GM23338 (cell line): ENCODE data around the gene SFTA2. TPM values are rescaled to one million over a fixed set of nuclear protein-coding genes. Genes with fewer than 3 reads are reported as not detected.
"Not testable (repeated sequence)": the region's sequence is repeated elsewhere in the genome, so short reads cannot be mapped to it uniquely, and the experiment has no call there.

Experiments
- ATAC-seq: fragments of 200-7000 bp; cut with Tn5 transposase; 3 replicates; pipeline ENCODE4 v1.9.1; 2020
- DNase-seq: peaks from one replicate; pipeline ENCODE4 v3.0.0-alpha.2; 2015; ENCODE audit warnings: low spot score
- H2AFZ ChIP-seq: fragments of 200-600 bp; sonication (generic); 2 replicates; pipeline ENCODE4 v1.8.0; 2016; ENCODE audit warnings: antibody characterized with exemption, mild to moderate bottlenecking, moderate library complexity
- H3F3A ChIP-seq: fragments of 200-600 bp; sonication (generic); replicated peaks from 2 replicates; pipeline ENCODE4 v1.8.0; 2017; ENCODE audit warnings: antibody characterized with exemption, mixed run types, low read depth
- H3K27ac ChIP-seq: fragments of 200-600 bp; sonication (generic); 2 replicates; pipeline ENCODE4 v1.6.1; 2016; ENCODE audit warnings: low read depth
- H3K27me3 ChIP-seq: fragments of 200-600 bp; sonication (generic); 2 replicates; pipeline ENCODE4 v1.8.0; 2016; ENCODE audit warnings: mild to moderate bottlenecking, mixed run types, moderate library complexity; ENCODE audit not compliant: insufficient read depth
- H3K36me3 ChIP-seq: fragments of 200-600 bp; sonication (generic); 2 replicates; pipeline ENCODE4 v1.8.0; 2016; ENCODE audit warnings: mild to moderate bottlenecking; ENCODE audit not compliant: insufficient read depth
- H3K4me1 ChIP-seq: fragments of 200-600 bp; sonication (generic); 2 replicates; pipeline ENCODE4 v1.8.0; 2016; ENCODE audit warnings: mild to moderate bottlenecking, moderate library complexity; ENCODE audit not compliant: insufficient read depth
- H3K4me2 ChIP-seq: fragments of 200-600 bp; sonication (generic); 2 replicates; pipeline ENCODE4 v1.7.1; 2017; ENCODE audit warnings: mixed run types
- H3K4me3 ChIP-seq: fragments of 200-600 bp; sonication (generic); 2 replicates; pipeline ENCODE4 v1.6.1; 2016; ENCODE audit warnings: mixed run types
- H3K79me2 ChIP-seq: fragments of 200-600 bp; sonication (generic); replicated peaks from 2 replicates; pipeline ENCODE4 v1.8.0; 2017; ENCODE audit warnings: mild to moderate bottlenecking; ENCODE audit not compliant: insufficient read depth
- H3K9me2 ChIP-seq: fragments of 200-600 bp; sonication (generic); 2 replicates; pipeline ENCODE4 v1.8.0; 2017; ENCODE audit not compliant: insufficient read depth
- H4K20me1 ChIP-seq: fragments of 200-600 bp; sonication (generic); replicated peaks from 2 replicates; pipeline ENCODE4 v1.8.0; 2017; ENCODE audit warnings: mild to moderate bottlenecking; ENCODE audit not compliant: insufficient read depth
- H3K27ac Mint-ChIP-seq: 2 replicates; pipeline ENCODE4 v1.8.0; 2020; ENCODE audit warnings: inconsistent platforms, mild to moderate bottlenecking, moderate library complexity, mixed read lengths
- H3K27me3 Mint-ChIP-seq: 3 replicates; pipeline ENCODE4 v1.8.0; 2022; ENCODE audit warnings: low read depth, mild to moderate bottlenecking, moderate library complexity, mixed read lengths, inconsistent platforms; ENCODE audit not compliant: insufficient read depth, poor library complexity
- H3K36me3 Mint-ChIP-seq: 3 replicates; pipeline ENCODE4 v1.8.0; 2021; ENCODE audit warnings: low read depth, mild to moderate bottlenecking, inconsistent platforms, moderate library complexity, mixed read lengths
- H3K4me1 Mint-ChIP-seq: 3 replicates; pipeline ENCODE4 v1.8.0; 2020; ENCODE audit warnings: mild to moderate bottlenecking, inconsistent platforms, mixed read lengths
- H3K4me3 Mint-ChIP-seq: 3 replicates; pipeline ENCODE4 v1.8.0; 2021; ENCODE audit warnings: moderate library complexity, mild to moderate bottlenecking, inconsistent platforms, mixed read lengths
- H3K9me3 Mint-ChIP-seq: 3 replicates; pipeline ENCODE4 v1.8.0; 2020; ENCODE audit warnings: moderate library complexity, mild to moderate bottlenecking, inconsistent platforms, mixed read lengths
- EZH2 ChIP-seq: fragments of 200-600 bp; sonication (generic); IDR thresholded peaks from one replicate; pipeline ENCODE4 v1.8.0; 2017; ENCODE audit warnings: antibody characterized with exemption, mild to moderate bottlenecking, low read depth; ENCODE audit not compliant: unreplicated experiment
- EZH2phosphoT487 ChIP-seq: fragments of 200-600 bp; sonication (generic); IDR thresholded peaks from one replicate; pipeline ENCODE4 v1.8.1; 2018; ENCODE audit warnings: antibody characterized with exemption; ENCODE audit not compliant: unreplicated experiment
- JUNB ChIP-seq: IDR thresholded peaks from one replicate; pipeline ENCODE4 v1.6.1; 2016; ENCODE audit warnings: antibody characterized with exemption; ENCODE audit not compliant: unreplicated experiment
- POLR2AphosphoS5 ChIP-seq: IDR thresholded peaks from 2 replicates; pipeline ENCODE4 v1.6.1; 2016; ENCODE audit warnings: antibody characterized with exemption, low read depth
- REST ChIP-seq: IDR thresholded peaks from one replicate; pipeline ENCODE4 v1.6.1; 2018; ENCODE audit warnings: antibody characterized with exemption; ENCODE audit not compliant: unreplicated experiment
- ZNF114 ChIP-seq: fragments of 250-450 bp; sonication (Bioruptor Pico); IDR thresholded peaks from 2 replicates; pipeline ENCODE4 v1.5.0; 2020; ENCODE audit warnings: mild to moderate bottlenecking, moderate library complexity
- ZNF331 ChIP-seq: fragments of 250-450 bp; sonication (Bioruptor Pico); IDR thresholded peaks from 2 replicates; pipeline ENCODE4 v1.5.0; 2020; ENCODE audit warnings: low read depth, mild to moderate bottlenecking, moderate library complexity
- polyA plus RNA-seq: library from polyadenylated mRNA; unstranded; fragments of >200 nt; fragmentation: Nextera tagmentation; extraction: Ambion mirVana; gene quantifications from 2 replicates; pipeline ENCODE4 v1.2.1, GENCODE V29; 2016
- total RNA-seq: library from RNA; depleted of rRNA; stranded (reverse); fragments of >200 nt; shearing (Covaris generic); gene quantifications from 2 replicates; pipeline ENCODE4 v1.2.3, GENCODE V29; 2014

The SFTA2 gene
- total and polyA plus RNA-seq, 2 experiments from 2014 or later, result not detected

DNA sequence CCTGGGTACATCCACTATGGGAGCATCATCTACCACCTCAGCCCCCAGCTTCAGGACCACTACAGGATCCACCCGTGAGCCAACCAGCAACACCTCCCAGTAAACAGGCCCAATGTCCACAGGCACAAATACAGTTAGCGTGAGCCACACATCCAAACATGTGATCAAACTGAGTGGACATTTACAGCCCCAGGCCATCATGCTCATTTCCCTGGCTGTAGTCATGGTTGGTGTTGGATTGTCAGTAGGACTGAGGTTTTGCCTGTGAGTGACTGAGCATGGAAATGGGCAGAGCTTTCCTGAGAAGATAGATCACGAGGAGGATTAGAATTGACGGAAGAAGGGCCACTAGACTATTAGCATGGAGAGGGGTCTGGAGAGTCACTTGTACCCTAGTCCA is 40.8 kb upstream of the SFTA2 start:
- Histone ChIP-seq H3K27me3 (no peaks in the 10 kb centered on the region), H2AFZ (no peak overlapping the region), H3K9me2 (0 out of 2 replicates have a peak, but pooled peaks cover under 1% of the 10 kb centered on the region), H3K27ac (no peak overlapping the region), H3F3A (no peaks in the 10 kb centered on the region), H3K36me3 (no peaks in the 10 kb centered on the region), H3K4me2 (no peak overlapping the region), H3K79me2 (no peaks in the 10 kb centered on the region), H3K4me3 (no peak overlapping the region), H3K4me1 (no peaks in the 10 kb centered on the region), H4K20me1 (no peaks in the 10 kb centered on the region)
- ATAC-seq, result no peak
- Mint-ChIP-seq H3K36me3 (no peaks in the 10 kb centered on the region), H3K9me3 (no peaks in the 10 kb centered on the region), H3K4me1 (peaks cover 10% of the 10 kb centered on the region), H3K27ac (no peak overlapping the region), H3K4me3 (no peak overlapping the region), H3K27me3 (peaks cover 3% of the 10 kb centered on the region)
- no peak for DNase-seq
- no peak for TF ChIP-seq ZNF331

GRCh38 chr6:30970946-30971345 is 39.0 kb upstream of the SFTA2 start:
- H3K9me2 ChIP-seq, result 0 out of 2 replicates have a peak, but pooled peaks cover under 1% of the 10 kb centered on the region
- H4K20me1 ChIP-seq, result no peaks in the 10 kb centered on the region
- H3K36me3 ChIP-seq, result no peaks in the 10 kb centered on the region
- no peak overlapping the region for H3K27ac Mint-ChIP-seq
- no peaks in the 10 kb centered on the region for H3F3A ChIP-seq
- ATAC-seq (no peak), DNase-seq (no peak)
- H3K36me3 Mint-ChIP-seq, result no peaks in the 10 kb centered on the region; the same call in 2 of the 3 replicates
- H3K27ac ChIP-seq, result no peak overlapping the region
- no peak overlapping the region for H2AFZ ChIP-seq
- TF ChIP-seq ZNF331 (no peak), ZNF114 (CRISPR knock-in tag) (no peak), JUNB (no peak), EZH2phosphoT487 (no peak), POLR2AphosphoS5 (no peak), REST (no peak), EZH2 (no peak)
- H3K4me2 ChIP-seq, result no peak overlapping the region
- no peaks in the 10 kb centered on the region for H3K4me1 ChIP-seq
- no peaks in the 10 kb centered on the region for H3K27me3 ChIP-seq
- no peaks in the 10 kb centered on the region for H3K79me2 ChIP-seq
- peaks cover 3% of the 10 kb centered on the region for H3K27me3 Mint-ChIP-seq
- H3K9me3 Mint-ChIP-seq, result no peaks in the 10 kb centered on the region
- H3K4me3 ChIP-seq, result no peak overlapping the region
- peaks cover 6% of the 10 kb centered on the region for H3K4me1 Mint-ChIP-seq
- H3K4me3 Mint-ChIP-seq, result no peak overlapping the region

- not testable (repeated sequence) for H3K4me3 ChIP-seq, H3K27me3 Mint-ChIP-seq, H3K4me1 ChIP-seq, H3K4me1 Mint-ChIP-seq, H2AFZ ChIP-seq, H3F3A ChIP-seq, H3K27ac ChIP-seq, H3K79me2 ChIP-seq, H3K27ac Mint-ChIP-seq, H3K4me3 Mint-ChIP-seq, ATAC-seq, H3K9me3 Mint-ChIP-seq, DNase-seq, H3K4me2 ChIP-seq, H3K36me3 ChIP-seq, H4K20me1 ChIP-seq, H3K36me3 Mint-ChIP-seq, H3K27me3 ChIP-seq
- 0 out of 2 replicates have a peak, but pooled peaks cover 11% of the 10 kb centered on the region for H3K9me2 ChIP-seq
These were observed 37.2 kb upstream of the SFTA2 start for GRCh38 chr6:30969171-30969570.
